GM20431 (cell line): ENCODE data around the gene HMGCL.
"Not testable (repeated sequence)": the region's sequence is repeated elsewhere in the genome, so short reads cannot be mapped to it uniquely, and the experiment has no call there.

Experiments
- in situ Hi-C: fragments of 300-500 bp; cut with MseI, MboI; formaldehyde crosslinking; loops from one replicate; pipeline ENCODE4 v1.15.0; 2020; ENCODE audit warnings: low sequenced_read_pairs; ENCODE audit not compliant: unreplicated experiment

HMGCL gene

GRCh38 chr1:23800400-23801337, 24.6 kb downstream of the HMGCL start, which contains the start of gene GALE:
Gene GALE, minus strand, starts transcription at chr1:23800754. Its CDS starts 1,747 bp downstream, at chr1:23799007.
- in situ Hi-C loops = loop anchor here (10.0 kb wide), 1 partner anchor 114 kb away; the partner anchor contains the start of gene CNR2

GRCh38 chr1:23799570-23800399, 25.4 kb downstream of the HMGCL start:
- in situ Hi-C loops = loop anchor here (10.0 kb wide), 1 partner anchor 115 kb away; the partner anchor contains the start of gene CNR2

GRCh38 chr1:23799255-23799569, 26.0 kb downstream of the HMGCL start:
- in situ Hi-C loops = no loop called here

- in situ Hi-C loops = no loop called here
Measured at GRCh38 chr1:23798662-23799142, 26.5 kb downstream of the HMGCL start.

GRCh38 chr1:23797478-23798448, 27.5 kb downstream of the HMGCL start:
- in situ Hi-C loops = no loop called here

- in situ Hi-C loops = no loop called here
Measured at GRCh38 chr1:23796466-23797271, 28.6 kb downstream of the HMGCL start.

GRCh38 chr1:23795676-23796465, 29.4 kb downstream of the HMGCL start:
- in situ Hi-C loops = no loop called here

GRCh38 chr1:23794732-23795182, 30.5 kb downstream of the HMGCL start:
- in situ Hi-C loops = not testable (repeated sequence)

- in situ Hi-C loops = no loop called here
Measured at GRCh38 chr1:23793861-23794731, 31.1 kb downstream of the HMGCL start.

- in situ Hi-C loops = no loop called here
Measured at GRCh38 chr1:23793018-23793781, 32.0 kb downstream of the HMGCL start.

GRCh38 chr1:23792151-23792945, 32.9 kb downstream of the HMGCL start:
- in situ Hi-C loops = no loop called here

GRCh38 chr1:23791516-23792047, 33.6 kb downstream of the HMGCL start:
- in situ Hi-C loops = no loop called here

- in situ Hi-C loops = no loop called here
Measured at GRCh38 chr1:23790696-23791515, 34.3 kb downstream of the HMGCL start, which contains the start of gene LYPLA2. Gene LYPLA2, plus strand, starts transcription at chr1:23791145. Its CDS starts 1,538 bp downstream, at chr1:23792683.

- in situ Hi-C loops = no loop called here
Measured at GRCh38 chr1:23788695-23789094, 36.5 kb downstream of the HMGCL start.
